ENCODE measurements around the gene PEX19.

Gene PEX19

GRCh38 chr1:160247053-160247452, 37.9 kb downstream of the PEX19 start:
- no peak overlapping the region for H3K4me3 ChIP-seq (ENCODE audit: low read depth, low read length)
- no peak for DNase-seq (ENCODE audit: low read depth)

GRCh38 chr1:160245434-160245833, 39.5 kb downstream of the PEX19 start:
- DNase-seq (ENCODE audit: low read depth): no peak
- no peak overlapping the region for H3K4me3 ChIP-seq (ENCODE audit: low read depth, low read length)

DNA sequence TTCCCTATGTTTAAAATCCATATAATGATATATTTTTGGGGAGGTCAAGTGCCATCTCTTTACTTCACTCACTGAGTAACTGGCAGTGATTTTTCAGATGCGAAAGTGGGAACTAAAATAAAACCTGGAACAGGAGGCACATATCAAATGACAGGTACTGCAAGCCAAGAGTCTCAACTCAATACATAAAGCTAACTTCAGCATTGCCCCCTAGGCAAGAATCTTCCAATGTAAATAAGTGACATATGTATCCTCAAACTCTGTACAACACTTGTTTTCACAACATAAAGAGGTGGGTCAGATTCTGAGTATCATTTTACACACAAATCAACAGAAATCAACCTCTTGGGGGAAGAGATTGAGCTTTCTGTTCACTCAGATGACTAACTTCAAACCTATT, 40.7 kb downstream of the PEX19 start:
- DNase-seq (ENCODE audit: low read depth): no peak
- H3K4me3 ChIP-seq (ENCODE audit: low read depth, low read length): no peak overlapping the region

DNA sequence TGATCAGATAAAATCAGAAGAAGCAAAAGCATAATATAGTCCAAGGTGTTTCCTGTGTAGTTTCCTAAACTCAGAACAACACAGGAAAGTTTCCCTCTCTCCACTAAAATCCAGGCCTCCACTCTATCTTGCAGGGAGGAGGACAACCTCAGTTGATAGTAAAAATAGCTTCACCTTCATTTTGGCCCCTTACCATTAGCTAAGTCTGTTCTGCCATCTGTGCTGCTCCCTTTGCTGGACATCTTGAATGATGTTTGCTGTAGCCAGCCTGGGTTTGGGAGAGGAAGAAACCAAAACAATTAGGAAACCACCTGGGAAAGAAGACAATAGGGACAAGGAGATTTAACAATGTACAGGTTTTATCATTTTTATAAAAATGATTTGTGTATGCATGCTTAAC, 41.2 kb downstream of the PEX19 start:
- no peak overlapping the region for H3K4me3 ChIP-seq (ENCODE audit: low read depth, low read length)
- no peak for DNase-seq (ENCODE audit: low read depth)

DNA sequence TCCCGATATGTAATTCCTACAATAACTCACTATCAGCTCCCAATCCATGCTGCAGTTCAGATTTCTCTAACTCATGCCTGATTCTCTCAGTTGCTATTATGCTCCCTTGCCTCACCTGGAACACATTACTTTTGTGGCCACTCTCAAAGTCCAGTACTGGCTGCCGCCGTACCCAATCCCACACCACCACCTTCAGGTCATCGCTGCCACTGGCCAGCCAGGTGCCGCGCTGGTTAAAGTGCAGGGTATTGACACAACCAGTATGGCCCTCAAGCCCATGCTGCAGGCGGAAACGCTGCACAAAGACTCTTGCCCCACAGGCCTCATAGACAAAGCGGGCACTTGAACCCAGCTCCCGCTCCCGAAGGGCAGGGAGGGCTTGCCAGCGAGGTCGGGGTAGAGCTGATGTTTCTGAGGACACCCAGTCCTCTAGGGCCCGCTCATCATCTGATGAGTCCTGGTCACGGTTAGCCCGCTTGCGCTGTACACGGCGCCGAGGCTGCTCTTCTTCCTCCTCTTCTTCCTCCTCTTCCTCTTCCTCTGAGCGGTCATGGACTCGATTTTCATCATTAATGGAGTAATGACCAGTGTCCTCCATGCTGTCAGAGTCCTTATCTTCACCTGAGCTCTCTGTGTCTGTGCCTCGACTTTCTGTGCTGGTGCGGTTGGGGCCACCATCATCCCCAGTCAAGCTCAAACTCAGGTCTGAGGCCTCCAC, 45.2 kb downstream of the PEX19 start:
- DNase-seq (ENCODE audit: low read depth): no peak
- H3K4me3 ChIP-seq (ENCODE audit: low read depth, low read length): no peak overlapping the region

DNA sequence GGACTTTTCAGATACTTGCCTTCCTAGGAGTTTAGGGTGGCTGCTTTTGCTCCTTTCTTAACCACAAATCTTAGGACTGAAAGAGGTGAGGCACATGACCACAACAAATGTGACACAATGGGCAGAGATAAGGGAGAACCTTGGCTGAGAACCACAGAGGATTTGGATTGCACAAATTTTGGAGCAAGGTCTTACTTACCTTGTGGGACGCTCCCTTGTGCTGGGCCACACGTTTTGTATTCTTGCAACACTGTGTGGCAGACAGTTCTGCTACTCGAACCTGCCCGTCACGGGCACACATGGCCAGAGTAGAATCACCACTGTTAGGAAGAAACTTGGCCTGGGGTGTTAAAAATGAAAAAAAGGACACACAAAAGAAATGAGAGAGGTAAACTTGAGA, 46.5 kb downstream of the PEX19 start:
- H3K4me3 ChIP-seq (ENCODE audit: low read depth, low read length): no peak overlapping the region
- DNase-seq (ENCODE audit: low read depth): no peak

DNA sequence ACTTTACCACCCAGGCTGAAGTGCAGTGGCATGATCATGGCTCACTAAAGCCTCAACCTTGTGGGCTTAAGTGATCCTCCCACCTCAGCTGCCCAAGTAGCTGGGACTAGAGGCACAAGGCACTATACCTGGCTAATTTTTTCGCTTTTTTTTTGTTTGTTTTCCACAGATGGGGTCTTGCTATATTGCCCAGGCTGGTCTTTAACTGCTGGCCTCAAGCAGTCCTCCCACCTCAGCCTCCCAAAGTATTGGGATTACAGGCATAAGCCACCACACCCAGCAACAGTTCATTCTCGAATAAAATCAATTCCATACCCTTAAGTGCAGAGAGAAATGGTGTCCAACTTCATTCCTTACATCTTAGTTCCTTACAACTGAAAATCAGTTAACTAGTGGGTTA, 47.4 kb downstream of the PEX19 start:
- H3K4me3 ChIP-seq (ENCODE audit: low read depth, low read length): no peak overlapping the region
- no peak for DNase-seq (ENCODE audit: low read depth)

DNA sequence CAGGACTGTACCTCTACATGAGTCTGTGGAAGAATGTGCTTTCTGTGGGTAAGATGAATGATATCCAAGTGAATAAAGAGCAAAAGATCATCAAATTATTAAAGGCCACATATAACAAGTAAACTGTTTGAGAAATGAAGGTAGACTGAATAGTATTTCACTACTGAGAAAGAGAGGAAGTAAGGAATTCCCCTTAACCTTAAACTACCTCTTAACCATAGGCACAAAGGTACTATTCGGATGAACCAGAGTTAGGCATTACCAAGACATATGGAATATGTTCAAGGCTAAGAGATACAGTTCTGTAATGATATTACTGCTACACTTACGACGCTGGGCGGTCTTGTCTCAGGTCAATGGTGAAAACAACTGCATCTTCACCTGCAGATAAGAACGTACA, 48.1 kb downstream of the PEX19 start:
- no peak overlapping the region for H3K4me3 ChIP-seq (ENCODE audit: low read depth, low read length)
- no peak for DNase-seq (ENCODE audit: low read depth)

DNA sequence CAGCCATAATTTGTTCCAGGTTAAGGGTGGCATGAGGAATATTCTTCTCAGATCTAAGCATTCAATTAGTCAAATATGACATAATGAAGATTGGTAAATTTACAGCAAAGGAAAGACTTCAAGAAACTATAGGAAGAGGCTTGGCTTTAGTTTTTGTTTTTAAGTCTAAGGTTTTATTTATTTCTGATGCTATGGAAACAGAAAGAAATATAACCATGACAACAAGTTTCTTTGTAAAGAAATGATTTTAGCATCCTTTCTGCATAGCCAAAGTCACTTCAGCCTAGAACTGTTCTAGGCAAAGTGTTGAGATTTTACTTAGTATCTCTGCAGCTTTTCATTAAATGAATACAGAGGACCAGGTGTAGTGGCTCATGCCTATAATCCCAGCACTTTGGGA, 52.0 kb downstream of the PEX19 start:
- no peak overlapping the region for H3K4me3 ChIP-seq (ENCODE audit: low read depth, low read length)
- DNase-seq (ENCODE audit: low read depth): no peak

DNA sequence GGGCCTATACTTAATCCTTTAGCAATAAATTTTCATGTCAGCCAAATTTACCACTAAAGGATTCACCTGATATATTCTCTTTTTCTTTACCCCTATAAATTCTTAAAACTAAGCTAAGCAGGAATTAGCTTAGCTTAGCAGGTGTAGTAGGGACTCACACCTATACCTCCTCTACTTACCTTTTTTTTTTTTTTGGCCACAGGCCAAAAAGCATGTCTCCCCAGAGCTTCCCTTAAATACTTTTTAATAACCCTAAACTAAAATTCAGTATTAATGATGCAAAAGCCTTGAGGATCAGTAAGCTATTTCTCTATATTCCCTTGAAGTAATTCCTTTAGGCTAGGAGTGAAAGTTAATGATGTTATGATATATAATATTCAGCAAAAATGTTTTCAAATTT, 56.5 kb downstream of the PEX19 start:
- no peak overlapping the region for H3K4me3 ChIP-seq (ENCODE audit: low read depth, low read length)
- no peak for DNase-seq (ENCODE audit: low read depth)

DNA sequence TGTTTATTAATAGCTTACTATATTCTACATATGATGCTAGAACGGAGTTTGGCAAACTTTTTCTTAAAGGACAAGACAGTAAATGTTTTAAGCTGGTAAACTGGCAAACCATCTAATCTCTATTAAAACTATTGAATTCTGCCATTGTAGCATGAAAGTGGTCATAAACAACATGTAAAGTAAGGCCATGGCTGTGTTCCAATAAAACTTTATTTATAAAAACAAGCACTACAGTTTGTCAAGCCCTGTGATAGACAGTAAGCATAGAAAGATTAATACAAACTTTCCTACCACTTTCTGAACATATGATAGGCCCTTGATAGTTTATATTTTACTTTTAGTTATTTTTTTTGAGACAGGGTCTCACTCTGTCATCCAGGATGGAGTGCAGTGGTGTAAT, 57.4 kb downstream of the PEX19 start:
- DNase-seq (ENCODE audit: low read depth): no peak
- H3K4me3 ChIP-seq (ENCODE audit: low read depth, low read length): no peak overlapping the region

GRCh38 chr1:160227034-160227433, 57.9 kb downstream of the PEX19 start:
- no peak overlapping the region for H3K4me3 ChIP-seq (ENCODE audit: low read depth, low read length)
- DNase-seq (ENCODE audit: low read depth): no peak
